Astrocyte of the spinal cord (primary cell): ENCODE results near the gene PRM2.
A peak's percentile ranks its signal among the peaks of the same experiment; 100 is the strongest.

ENCODE experiments used
- DNase-seq: peaks from one replicate; pipeline ENCODE4 v3.0.0; 2011; ENCODE audit warnings: low read depth, low spot score
- H3K4me3 ChIP-seq: 2 replicates; pipeline ENCODE4 v1.5.1; 2011; ENCODE audit warnings: low read depth, mild to moderate bottlenecking, low read length, moderate library complexity
- CTCF ChIP-seq: IDR thresholded peaks from 2 replicates; pipeline ENCODE4 v1.5.1; 2012; ENCODE audit warnings: low read depth, mild to moderate bottlenecking, low read length, inconsistent platforms
- in situ Hi-C: cut with HindIII; loops from 2 replicates; pipeline ENCODE4 v1.10.0; 2017; ENCODE audit warnings: low sequenced_read_pairs

Gene PRM2

DNA sequence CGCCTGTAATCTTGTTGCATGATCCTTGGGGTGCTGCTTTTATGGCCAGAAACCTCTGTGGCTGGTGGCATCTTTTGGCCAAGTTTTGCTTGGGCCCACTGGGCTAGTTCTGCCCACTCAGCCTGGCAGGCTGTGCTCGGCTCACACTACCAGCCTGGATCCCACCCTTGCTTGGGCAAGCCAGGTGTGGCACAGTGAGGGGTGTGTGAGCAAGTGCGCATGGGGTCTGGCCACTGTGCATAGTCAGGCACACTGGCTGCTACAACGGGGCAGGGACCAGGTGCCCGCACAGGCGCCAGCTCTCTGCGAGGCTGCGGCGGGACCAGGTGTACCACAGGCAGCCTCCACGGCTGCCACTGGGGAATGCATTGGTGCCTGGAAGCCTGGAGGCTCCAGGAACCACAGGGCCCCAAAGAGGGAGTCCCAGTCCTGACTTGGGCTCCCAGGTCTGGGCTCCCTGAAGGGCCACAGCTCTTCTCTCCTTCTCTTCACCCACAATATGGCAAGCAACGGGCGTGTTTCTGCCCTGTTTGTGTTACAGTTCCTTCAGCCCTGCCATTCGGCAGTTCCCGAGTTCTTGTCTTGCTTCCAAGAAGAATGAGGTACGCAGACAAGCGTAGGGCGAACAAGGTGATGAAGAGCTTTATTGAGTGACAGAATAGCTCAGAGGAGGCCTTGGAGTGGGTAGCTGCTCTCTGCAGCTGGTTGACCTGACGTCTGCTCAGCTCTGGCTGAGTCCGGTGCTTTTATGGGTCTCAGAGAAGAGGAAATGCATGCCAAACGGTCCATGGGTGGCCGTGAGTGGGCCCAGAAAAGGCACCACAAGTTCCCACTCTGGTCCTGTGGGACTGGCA, 31.6 kb upstream of the PRM2 start:
- in situ Hi-C loops: no loop called here
- no peak for TF ChIP-seq CTCF
- H3K4me3 ChIP-seq: no peak overlapping the region
- no peak for DNase-seq

DNA sequence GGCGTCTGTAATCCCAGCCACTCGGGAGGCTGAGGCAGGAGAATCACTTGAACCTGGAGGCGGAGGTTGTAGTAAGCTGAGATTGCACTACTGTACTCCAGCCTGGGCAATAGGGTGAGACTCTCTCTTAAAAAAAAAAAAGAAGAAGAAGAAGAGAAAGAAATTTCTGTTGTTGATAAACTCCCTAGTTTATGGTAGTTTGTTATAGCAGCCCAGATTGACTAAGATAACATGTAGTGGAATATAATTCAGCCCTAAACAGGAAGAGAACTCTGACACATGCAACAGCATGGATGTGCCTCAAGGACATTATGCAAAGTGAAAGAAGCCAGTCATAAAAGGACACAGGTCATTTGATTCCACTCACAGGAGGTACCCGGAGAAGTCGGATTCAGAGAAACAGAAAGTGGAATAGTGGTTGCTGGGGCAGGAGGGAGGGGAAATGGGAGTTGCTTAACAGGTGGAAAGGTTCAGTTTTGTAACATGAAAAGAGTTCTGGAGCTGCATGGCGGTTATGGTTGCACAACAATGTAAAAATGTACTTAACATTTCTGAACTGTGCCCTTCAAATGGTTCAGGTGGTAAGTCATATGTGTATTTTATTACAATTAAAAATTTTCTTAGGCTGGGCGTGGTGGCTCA, 30.8 kb upstream of the PRM2 start:
- no peak overlapping the region for H3K4me3 ChIP-seq
- DNase-seq: no peak
- in situ Hi-C loops: no loop called here
- no peak for TF ChIP-seq CTCF

GRCh38 chr16:11306381-11306780, 30.1 kb upstream of the PRM2 start:
- no peak for TF ChIP-seq CTCF
- DNase-seq: no peak
- H3K4me3 ChIP-seq: no peak overlapping the region
- in situ Hi-C loops: no loop called here

- no peak overlapping the region for H3K4me3 ChIP-seq
- TF ChIP-seq CTCF: no peak
- in situ Hi-C loops: no loop called here
- DNase-seq: no peak
Observed at GRCh38 chr16:11303405-11304138, 27.3 kb upstream of the PRM2 start.

DNA sequence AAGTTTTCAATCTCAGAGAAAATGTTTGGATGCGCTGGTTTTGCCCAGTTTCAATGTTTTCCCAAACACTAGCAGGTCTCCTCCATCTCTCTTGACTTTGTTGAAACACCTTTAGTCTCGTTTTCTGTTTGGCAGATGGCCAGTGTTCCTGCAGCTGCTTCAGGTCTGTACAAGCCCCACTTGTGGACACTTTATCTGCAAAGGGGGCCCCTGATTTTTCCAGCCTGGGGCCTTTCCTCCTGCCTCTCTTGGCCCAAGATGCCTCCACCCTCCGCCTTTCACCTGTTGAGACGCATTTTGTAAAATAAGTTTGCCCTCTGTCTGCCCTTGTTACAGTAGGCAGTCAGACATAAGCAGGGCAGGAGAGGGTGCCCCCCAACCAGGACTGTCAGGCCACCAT, 26.7 kb upstream of the PRM2 start:
- no peak for TF ChIP-seq CTCF
- H3K4me3 ChIP-seq: no peak overlapping the region
- DNase-seq: no peak
- in situ Hi-C loops: no loop called here

DNA sequence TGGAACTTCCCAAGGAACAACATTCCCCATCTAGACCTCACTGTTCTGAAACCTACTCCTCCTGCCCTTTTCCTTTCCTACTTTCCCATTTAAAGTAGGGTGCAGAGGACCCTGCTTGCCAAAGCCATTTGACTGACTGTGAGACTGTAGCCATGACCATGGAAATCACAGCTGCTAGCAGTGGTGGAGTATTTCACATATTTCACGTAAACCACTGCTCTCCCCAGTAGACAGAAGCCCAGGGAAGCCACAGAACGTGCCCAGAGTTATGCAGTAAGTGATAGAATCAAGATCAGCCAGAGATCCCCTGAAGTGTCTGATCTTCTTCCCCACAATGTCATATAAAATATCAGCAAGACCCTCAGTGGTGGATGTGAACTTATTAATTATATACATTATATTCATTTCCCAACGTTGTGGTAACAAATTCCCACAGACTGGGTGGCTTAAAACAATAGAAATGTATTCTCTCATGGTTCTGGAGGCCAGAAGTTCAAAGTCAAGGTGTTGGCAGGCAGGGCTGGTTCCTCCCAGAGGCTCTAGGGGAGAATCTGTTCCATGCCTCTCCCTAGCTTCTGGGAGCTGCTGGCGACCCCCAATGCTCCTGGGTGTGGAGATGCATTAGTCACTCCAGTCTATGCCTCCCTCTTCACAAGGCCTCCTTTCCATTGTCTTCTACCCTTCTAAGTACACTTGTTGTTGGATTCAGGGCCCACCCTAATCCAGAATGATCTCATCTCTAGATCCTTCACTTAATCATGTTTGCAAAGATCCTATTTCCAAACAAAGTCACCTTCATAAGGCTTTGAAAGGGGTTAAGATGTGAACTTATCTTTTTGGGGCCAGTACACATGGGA, 25.6 kb upstream of the PRM2 start:
- peak; percentile 28 for DNase-seq
- no peak overlapping the region for H3K4me3 ChIP-seq
- in situ Hi-C loops: no loop called here
- no peak for TF ChIP-seq CTCF
